ENCODE results near the gene SGSM2.

Gene SGSM2

DNA sequence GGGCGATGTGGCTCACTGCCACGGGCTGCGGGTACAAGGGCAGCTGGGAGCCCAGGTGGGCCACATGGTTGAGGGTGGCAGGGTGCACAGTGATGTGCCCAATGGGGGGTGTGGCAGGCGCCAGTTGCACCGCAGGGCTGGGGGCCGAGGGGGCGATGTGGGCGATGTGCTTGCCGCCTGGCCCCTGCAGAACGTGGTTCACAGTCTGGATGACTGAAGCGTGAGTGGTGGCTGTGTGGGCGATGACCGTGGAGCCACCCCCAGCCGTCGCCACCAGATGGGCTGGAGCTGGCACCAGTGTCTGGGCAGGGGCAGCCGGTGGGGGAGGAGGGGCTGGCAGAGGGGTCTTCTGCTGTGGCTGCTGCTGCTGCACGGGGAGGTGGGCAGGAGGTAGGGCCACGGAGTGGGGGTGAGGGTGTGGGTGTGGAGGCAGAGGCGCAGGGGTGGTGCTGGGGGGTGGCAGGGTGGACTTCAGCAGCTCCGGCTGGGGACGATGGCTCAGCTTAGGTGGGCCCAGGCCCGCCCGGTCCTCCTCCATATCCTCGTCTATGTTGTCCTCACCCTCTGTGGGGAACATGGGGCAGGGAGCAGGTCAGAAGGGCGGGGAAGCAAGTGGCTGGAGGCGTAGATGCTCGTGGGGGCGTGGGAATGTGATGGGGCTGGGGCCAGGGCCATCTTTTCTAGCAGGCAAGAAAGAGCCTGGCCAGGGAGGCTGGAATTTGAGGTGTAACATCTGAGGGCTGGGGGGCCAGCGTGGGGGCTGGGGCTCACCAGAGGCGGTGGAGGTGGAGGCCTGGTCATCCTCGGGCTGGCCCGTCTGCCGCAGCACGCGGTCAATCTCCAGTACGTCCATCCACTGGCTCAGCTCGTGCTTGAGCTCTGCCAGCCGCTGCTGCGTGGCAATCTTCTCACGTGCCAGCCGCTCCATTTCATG, 50.1 kb downstream of the SGSM2 start:
- DNase-seq: no peak

DNA sequence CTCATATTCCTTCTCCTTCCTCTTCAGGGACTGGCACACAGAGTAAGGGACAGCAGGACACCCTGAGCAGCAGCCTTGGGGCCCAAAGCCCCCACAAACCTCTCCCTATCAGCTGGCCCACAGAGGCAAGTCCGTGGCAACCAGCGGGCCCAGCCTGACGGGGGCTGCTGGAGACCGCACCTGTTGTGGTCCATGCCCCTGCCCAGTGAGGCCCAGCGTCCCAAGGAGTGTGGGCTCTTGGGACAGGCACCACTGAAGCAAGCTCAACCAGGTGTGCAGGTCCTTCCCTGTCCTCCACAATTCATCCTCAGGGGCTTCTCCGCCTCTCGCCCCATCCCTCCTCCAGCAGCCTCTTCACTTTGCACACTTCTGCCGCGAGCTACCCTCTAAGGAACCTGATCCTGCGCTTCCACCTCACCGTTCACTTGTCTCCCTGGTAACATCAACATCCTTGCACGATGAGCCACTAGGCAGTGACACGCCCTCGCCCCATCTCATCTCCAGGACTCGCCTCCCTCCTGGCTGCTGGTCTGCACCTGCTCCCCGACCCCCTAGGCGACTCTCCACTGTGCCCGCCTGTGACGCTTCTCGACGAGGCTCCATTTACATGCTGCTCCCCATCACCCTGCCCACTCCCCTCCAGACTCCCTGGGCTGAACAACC, 50.9 kb downstream of the SGSM2 start:
- DNase-seq: no peak

DNA sequence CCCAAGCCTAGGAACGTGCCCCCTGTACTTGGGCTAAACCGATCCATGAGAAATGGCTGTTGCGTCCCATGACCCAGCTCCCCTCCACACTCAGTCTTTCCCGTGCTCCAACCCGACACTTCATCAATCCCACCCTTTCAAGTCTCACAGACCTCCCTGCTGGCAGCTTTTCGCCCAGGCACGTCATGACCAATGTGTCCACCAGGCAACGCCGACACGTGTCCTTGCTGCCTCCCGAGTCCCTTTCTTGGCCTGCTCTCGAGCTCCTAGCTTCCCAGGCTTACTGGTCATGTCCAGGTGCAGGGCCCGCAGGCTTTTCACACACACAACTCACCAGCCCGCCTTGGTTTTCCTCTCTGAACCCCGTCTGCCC, 51.4 kb downstream of the SGSM2 start:
- DNase-seq: no peak

DNA sequence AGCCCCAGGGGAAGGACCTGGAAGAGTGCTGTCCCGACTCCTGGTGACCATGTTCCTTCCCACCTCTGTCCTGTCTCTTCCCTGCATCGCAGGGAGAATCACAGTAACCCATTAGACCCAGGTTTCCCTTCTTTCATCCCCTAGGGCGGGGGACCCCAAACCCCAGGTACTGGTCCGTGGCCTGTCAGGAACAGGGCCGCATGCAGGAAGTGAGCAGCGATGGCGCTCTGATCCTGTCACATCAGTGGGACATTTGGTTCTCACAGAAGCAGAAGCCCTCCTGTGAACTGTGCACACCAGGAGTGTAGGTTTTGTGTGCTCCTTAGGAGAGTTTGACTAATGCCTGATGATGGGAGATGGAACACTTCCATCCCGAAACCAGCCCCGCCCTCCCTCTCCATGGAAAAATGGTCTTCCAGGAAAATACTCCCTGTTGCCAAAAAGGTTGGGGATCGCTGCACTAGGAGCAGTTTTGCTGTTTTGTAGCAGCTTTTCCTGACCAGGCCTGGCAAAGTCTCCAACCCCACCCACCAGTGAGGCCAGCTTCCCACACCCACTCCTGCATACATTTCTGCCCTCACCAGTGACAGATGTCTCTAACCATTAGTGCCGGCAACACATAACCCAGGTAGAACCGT, 53.0 kb downstream of the SGSM2 start:
- DNase-seq: no peak

DNA sequence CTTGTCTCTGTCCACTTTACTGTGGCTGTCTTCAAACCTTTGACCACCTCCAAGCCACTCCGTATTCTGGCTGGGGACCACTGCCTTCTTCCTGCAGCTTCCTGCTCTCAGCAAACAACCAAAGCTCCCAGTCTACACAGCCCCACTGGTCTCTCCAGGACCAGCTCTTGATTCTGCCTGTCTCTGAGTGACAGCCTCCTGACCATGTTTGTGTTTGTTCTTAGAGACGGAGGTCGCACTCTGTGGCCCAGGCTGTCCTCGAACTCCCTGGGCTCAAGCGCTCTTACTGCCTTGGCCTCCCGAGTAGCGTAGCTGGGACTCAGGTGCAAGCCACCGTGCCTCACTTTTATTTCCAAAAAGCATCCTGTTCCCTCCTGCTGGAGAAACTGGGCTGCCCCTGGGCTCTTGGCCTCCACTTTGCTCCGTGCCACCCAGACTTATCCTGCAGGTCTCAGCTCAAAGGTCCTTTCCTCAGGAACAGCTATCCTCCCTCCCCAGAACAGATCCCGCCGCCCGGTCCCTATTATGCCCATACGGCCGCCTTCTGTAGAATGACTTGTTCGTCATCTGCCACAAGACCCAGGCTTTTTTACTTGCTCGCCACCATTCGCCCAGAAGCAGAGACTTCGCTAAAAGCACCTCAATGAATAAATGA, 54.4 kb downstream of the SGSM2 start:
- DNase-seq: no peak

DNA sequence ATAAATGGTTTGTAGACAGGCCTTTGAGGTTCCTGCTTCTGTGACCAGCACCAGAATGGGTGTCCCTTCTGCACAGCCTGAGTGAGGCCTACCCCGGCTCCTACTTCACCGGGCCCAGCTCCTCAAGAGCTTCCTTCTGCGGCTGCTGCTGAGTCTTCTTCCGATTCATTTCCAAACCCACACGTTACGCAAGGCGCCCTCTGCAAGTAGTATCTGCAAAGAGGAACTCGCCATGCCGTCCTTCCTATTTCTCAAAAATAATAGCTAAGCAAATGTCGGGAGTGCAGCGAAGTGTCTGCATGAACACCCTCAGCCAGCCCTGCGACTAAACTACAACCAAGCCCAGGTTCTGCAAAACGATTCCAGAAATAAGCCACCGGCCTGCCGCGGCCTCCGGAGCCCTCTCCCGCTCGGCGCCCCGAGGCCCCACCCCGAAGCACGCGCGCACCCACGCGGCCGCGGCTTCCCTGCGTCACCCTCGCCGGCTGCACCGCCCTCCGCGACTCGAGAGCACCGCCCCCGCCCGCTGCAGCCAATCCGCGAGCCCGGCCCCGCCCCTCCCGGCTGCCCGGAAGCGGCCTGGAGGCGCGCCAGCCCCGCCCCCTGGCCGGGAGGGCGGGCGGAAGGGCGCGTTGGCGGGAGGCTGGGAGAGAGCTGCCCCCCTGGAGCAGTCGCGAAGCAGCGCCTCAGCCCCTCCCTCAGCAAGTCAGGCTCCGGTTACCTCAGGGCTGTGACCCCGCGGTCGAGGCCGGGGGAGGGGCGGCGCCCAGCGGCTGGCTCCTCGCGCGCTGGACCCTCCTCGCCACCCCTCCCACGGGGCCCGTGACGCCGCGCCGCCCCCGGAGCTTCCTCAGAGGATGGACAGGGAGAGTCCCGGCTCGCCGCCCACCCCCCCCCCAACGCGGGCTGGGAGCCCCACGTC, 55.2 kb downstream of the SGSM2 start:
- DNase-seq: peak; percentile 99

DNA sequence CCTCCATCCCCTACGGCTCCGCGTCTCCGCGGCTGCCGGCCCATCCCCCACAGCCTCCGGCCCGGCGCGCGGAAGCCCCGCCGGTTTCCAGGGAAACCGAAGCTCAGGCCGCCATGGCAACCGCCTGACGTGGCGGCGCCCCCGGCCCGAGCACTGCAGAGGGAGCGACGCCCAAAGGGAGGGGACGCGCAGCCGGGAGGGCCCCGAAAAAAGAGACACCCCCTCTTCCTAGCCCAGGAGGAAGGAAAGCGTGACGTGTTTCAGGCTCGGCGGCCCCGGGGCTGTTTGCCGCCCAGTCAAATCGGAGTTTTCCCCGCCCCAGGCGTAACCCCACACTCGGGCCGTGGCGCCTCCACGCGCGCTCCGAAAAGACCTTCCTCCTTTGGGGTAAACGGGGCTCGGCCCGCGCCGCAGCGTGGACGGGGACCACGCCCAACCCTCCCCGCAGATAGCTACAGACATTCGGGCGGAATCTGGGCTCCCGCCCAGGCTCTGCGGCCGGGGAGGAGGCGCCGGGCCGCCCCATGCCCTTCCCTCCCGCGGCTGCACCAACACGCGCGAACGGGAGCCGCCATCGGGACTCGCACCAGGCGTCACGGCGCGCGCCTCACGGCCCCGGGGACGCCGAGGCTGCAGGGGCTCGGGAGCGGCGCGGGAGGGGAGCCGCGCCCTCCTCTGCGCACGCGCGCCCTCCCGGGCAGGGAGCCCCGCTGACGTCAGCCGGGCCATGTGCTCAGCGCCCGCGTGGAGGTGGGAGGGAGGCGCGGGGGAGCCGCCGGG, 56.1 kb downstream of the SGSM2 start:
- peak; percentile 92 for DNase-seq

DNA sequence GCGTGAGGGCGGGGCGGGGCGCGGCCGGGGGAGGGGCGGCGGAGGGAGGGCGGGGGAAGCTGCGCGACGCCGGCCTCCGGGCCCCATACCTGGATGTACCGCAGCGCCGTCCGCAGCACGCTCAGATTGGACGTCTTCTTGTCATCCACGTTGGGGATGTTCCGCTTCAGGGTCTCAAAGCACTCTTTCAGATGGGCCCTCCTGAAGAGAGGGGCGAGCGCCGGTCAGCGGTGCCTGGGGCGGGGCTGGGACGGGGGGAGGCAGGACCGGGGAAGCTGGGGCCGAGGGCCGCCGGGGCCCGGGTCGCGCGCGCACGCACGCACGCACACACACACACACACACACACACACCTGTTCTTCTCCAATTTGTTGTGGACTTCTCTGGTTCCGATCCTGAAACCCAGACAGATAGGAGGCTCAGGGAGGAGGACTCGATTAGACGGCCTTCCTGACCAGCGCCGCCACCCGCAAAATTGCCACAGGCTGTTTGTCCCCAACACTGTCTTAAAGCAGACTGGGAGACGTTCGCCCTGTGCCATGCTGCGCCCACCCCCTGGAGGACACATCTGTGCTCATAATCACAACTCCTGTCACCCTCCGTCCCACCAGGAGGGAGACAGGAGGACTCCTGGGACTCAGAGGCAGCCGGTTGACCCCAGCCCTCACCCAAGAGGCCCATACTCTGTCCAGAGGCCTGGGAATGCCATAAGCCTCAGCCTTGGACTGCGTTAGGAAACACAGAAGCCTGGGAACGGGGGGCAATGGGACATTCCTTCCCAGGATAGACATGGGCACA, 56.9 kb downstream of the SGSM2 start:
- no peak for DNase-seq

DNA sequence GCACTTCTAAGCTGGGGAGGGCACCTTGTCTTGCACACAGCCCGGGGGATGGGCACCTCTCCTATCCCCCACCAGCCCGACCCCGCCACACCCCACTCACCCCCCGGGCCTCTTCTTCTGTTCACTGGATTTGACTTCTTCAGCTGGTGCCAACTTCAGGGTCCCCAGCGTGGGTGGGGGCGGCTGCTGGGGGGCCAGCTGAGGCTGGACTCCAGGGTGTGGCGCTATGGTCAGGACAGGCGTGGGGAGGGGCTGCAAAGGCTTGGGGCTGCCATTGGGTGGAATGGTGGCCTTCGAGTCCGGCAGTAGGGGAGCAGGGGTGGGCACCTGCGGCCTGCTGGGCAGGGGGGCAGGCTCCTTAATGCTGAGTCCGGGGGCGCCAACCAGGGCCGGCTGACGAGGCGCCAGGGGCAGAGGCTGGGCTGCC, 57.5 kb downstream of the SGSM2 start:
- no peak for DNase-seq

DNA sequence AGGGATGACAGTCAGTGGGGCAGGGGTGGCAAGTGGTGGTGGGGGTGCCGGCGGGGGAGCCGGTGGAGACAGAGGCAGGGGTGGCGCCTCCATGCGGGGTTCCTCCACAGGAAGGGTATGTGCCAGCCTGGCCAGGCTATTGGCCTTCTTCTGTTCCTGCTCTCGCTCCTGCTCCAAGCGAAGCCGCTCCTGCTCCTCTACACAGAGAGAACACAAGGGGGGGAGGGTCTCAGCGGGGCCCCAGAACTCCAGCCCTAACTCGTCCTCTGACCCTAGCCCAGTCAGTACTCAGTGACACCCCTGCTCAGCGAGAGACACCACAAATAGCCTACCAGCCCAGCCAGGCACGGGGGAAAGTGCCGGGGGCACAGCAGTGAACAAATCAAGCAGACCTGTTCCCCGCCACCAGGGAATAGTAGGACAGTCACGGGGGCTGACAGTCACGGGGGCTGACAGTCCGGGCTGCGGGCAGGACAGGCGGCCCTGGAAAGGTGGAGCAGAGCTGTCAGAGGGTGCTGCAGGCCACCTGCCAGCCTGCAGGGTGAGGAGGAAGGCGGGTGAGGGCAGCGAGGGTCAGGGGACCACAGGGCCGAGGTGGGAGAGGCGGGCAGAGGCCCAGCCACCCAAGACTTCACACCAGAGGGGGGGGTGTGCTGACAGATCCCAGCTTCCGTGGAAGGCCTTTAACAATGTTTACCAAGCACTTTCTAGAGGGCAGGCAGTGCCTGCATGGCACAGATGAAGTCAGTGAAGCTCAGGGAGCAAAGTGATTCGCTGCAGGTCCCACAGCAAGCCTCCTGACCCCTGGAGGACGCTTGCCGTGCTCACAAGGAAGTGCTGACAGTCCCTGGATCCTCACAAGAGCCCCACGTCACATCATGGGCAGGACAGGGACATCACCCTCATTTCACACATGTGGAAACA, 58.2 kb downstream of the SGSM2 start:
- no peak for DNase-seq

DNA sequence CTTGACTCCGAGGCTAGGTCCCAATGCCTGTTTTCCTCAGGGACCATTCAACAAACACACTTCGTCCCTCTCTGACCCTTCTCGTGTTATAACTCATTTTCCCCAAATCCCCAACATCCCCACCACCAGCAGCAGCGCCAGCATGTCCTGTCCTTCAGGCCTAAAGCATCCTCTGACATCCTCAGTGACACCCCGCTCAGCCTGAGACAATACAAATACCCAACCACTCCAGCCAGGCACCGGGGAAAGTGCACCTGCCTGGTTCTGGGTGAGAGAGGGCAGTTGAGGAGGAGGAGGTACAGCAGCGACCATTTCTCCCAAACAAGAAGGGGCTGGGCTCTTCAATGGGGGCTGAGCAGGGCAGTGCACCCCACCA, 58.9 kb downstream of the SGSM2 start:
- no peak for DNase-seq

DNA sequence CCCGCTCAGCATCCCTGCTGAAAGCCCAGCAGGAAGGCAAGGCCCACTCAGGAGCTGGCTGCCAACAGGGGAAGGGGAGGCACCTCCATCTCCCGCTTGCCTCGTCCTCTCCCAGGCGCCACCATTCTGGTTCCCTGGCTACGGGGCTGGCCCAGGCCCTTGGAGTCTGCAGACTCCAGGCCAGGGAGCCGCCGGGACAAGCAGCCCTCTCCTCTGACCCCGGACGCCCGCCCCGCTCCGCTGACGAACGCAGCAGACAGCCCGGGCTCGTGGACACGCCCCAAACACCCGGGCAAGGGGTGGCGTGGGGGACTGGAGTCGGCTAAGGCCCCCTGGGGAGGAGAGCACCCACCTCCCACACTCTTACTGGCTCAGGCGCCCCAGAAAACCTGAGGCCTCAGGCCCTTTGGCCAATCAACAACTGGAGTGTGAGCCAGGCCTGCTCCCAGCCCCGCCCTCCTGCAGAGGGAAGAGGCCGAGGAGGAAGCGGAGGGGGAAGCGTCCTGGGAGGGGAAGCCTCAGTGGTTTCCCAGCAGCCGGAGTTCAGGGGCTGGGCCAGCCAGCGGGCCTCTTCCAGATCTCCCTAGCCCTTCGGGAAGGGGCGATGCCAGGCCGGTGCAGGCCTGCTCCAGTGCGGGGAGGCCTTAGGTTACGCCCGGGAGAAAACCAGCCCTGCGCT, 59.4 kb downstream of the SGSM2 start:
- DNase-seq: peak; percentile 50

DNA sequence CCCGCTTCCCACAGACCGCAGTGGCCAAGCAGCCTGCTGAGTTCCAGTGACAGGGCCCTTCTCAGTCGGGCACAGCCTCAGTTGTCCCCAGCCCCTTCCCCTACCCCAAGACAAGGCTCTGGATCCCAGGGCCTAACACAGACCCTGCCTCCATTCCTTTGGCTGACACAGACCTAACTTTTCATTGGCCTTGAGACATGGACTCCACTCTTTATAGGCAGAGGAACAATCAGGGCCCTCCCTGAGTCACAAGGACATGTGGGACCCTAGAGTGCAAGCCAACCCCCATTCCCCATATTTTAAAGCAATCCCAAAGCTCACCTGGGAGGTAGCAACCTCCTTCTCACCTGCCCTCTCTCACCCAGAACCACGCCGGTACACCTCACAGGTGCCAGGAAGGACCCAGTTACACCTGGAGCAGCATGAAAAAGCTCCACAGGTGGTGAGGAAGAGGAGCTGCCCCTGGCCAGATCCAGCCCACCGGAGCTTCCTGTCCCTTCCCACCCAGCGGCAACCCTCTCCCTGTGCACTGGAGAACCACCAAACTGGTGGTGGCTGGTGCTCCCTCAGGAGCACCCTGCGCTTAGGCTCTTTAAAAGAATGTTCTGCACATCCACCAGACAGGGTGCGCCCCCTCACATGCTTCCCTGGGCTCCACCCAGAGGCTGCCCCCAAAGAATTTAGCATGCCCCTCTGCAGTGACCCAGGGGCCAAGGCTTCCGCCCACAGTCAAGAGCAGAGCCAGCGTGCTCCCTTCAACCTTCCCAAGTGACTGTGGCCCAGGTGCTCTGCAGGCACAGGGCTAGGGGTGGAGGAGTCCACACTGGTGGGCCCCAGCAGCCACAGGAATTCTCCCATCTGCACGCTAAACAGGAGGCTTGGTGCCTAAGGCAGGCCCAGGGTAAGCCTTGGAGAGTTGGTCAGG, 60.2 kb downstream of the SGSM2 start:
- DNase-seq: no peak

DNA sequence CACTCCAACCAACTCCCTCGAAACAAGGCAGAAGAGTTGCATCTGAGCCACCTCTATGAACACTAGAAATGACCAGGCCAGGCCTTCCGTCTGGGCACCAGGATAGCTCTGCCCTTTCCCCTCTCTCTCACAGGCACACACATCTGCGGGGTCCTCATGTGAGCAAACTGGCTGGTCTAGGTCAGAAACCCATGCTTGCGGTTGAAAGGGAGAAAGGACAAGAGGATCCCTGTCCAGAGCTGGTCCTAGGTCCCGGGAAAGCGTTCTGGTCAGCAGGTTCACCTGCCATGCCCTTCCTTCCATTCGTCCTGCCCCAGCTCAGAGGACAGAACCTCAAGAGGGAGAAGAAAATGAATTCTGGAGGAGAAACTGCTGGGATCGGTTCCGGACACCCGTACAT, 60.9 kb downstream of the SGSM2 start:
- DNase-seq: no peak

DNA sequence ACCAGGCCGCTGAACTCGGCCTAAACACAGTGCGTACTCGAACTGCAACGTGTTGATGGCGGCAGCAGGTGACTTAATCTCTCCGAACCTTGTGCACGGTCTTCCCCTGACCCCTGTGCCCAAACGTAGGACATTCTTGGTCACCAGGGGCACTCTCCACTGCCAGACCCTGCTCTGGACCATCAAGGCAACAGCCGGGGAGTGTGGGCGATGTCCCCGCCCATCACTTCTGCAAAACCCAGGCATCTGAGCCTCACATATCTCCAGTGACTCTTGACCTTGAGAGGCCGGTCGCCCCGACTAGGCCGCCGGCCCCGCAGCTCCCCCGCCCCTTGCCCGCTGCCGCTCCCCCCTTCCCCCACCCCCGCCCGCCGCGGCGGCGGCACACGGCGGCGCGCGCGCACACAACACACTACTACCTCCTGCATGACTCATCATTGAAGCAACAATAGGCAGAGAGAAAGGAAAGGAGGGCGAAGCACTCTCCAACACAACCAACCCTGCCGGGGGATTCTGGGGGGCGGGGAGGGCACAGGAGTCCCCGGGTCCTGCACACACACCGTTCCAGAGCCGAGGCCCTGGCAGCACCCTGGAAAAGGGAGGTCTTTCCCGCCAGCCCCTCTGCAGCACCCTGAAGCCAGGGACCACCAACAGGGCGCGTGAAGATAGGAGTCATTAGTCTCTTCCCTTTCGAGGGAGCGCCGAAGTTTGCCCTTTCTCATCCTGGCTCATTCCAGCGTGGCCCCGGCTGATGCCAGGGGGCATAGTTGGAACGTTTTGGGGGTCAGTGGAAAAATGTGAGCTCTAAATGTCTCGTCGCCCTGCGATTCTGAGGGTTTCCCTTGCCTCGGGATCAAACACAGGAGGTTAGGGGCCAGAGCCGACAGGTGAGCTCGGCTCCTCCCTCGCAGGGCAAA, 61.6 kb downstream of the SGSM2 start:
- DNase-seq: peak; percentile 67
